Muscle layer of duodenum (tissue), 2 donors: ENCODE data around the gene TAF10.

ENCODE experiments used
- H3K27ac ChIP-seq: one replicate; pipeline ENCODE4 v1.7.0; 2013; ENCODE audit warnings: mild to moderate bottlenecking, low read length
- H3K27me3 ChIP-seq: one replicate; pipeline ENCODE4 v1.7.0; 2013; ENCODE audit warnings: low read depth, mild to moderate bottlenecking, control low read depth, low read length
- H3K36me3 ChIP-seq, 2 donors: one replicate each; pipeline ENCODE4 v1.7.0; 2013; ENCODE audit warnings: low read length in 2 of 2, control low read depth in 1 of 2, mild to moderate bottlenecking in 1 of 2; ENCODE audit not compliant: insufficient read depth in 2 of 2, control insufficient read depth in 1 of 2
- H3K4me1 ChIP-seq, 2 donors: one replicate each; pipeline ENCODE4 v1.7.0; 2013; ENCODE audit warnings: low read length in 2 of 2, mild to moderate bottlenecking in 2 of 2, control low read depth in 1 of 2, moderate library complexity in 1 of 2; ENCODE audit not compliant: insufficient read depth in 2 of 2, control insufficient read depth in 1 of 2
- H3K4me3 ChIP-seq, 2 donors: one replicate each; pipeline ENCODE4 v1.7.0; 2013; ENCODE audit warnings: low read length in 2 of 2, low read depth in 1 of 2, mild to moderate bottlenecking in 1 of 2
- H3K9me3 ChIP-seq, 2 donors: one replicate each; pipeline ENCODE4 v1.7.0; 2013; ENCODE audit warnings: low read length in 2 of 2, control low read depth in 1 of 2, mild to moderate bottlenecking in 1 of 2; ENCODE audit not compliant: control insufficient read depth in 1 of 2
- donor health status: healthy.

Gene TAF10

GRCh38 chr11:6653097-6653496 lies 41.1 kb upstream of the TAF10 start:
- Histone ChIP-seq H3K36me3 (no peaks in the 10 kb centered on the region), H3K27me3 (no peaks in the 10 kb centered on the region), H3K4me1 (peaks cover 15% of the 10 kb centered on the region in 2 donors), H3K9me3 (no peaks in the 10 kb centered on the region), H3K27ac (no peak overlapping the region), H3K4me3 (no peak overlapping the region)

DNA sequence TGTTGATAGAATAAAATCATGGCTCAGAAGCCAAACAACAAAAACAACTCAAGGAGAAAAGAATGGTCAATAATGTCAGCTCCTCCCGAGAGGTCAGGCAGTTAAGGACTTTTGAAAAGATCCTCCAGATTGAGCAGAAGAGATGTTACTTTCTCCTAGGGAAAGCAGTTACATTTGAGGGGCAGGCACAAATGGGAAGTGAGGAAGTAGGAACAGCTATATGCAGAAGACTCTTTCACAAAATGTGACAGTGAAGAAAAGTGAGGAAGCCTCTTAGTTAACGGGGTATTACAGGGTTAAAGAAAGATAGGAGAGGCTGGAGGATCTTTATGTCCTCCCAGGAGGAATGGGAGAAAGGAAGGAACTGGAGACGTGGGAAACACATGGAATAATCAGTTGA lies 40.2 kb upstream of the TAF10 start:
- H3K27me3 ChIP-seq = no peaks in the 10 kb centered on the region
- H3K4me1 ChIP-seq = peaks cover 24 to 25% of the 10 kb centered on the region in 2 donors
- no peaks in the 10 kb centered on the region for H3K9me3 ChIP-seq
- H3K4me3 ChIP-seq = no peak overlapping the region
- H3K27ac ChIP-seq = no peak overlapping the region
- no peaks in the 10 kb centered on the region for H3K36me3 ChIP-seq

- Histone ChIP-seq H3K27me3 (no peaks in the 10 kb centered on the region), H3K4me1 (peaks cover 31 to 36% of the 10 kb centered on the region in 2 donors), H3K4me3 (no peak overlapping the region), H3K9me3 (no peaks in the 10 kb centered on the region), H3K36me3 (no peaks in the 10 kb centered on the region), H3K27ac (no peak overlapping the region)
Measured at GRCh38 chr11:6650980-6651379, 39.0 kb upstream of the TAF10 start.

DNA sequence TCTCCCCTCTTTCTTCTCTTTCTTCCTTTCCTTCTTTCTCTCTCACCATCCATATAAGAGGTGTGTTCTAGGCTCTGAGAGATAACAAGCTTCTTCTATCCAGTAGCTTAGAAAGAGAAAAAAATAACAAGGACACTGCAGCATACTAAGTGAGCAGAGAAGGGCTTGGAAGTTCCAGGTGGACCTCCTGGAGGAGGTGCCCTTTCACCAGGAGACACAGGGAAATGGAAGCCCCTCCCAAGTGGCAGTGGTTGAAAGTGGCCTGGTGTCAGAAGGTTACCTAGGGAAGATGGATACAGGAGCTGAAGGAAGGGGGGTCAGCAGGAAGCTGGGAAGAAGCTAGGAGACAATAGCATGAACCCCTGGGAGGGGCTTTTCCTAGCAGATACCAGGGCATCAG lies 38.1 kb upstream of the TAF10 start:
- H3K36me3 ChIP-seq = no peaks in the 10 kb centered on the region
- no peaks in the 10 kb centered on the region for H3K27me3 ChIP-seq
- H3K27ac ChIP-seq = no peak overlapping the region
- H3K4me3 ChIP-seq = no peak overlapping the region
- no peaks in the 10 kb centered on the region for H3K9me3 ChIP-seq
- peaks cover 31 to 42% of the 10 kb centered on the region in 2 donors for H3K4me1 ChIP-seq

DNA sequence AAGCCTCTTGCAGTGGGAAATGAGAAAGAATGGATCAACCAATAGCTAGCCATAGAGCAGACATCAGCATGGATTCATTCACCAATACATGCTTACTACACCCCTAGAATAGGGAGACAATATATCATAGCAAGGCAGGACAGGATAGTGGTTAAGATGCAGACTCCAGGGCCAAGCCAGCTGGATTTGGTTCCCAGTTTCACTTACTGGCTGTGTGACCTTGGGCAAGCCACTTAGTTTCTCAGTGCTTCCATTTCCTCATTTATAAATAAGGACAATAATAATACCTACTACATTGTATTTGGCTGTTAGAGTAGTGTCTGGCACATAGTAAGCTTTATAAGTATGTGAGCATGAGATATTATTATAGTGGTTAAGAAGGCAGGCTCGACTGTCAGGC lies 36.5 kb upstream of the TAF10 start:
- no peak overlapping the region for H3K4me3 ChIP-seq
- H3K9me3 ChIP-seq = no peaks in the 10 kb centered on the region
- H3K4me1 ChIP-seq = peaks cover 25 to 36% of the 10 kb centered on the region in 2 donors
- no peaks in the 10 kb centered on the region for H3K36me3 ChIP-seq
- peak overlapping the region; percentile 60 for H3K27ac ChIP-seq
- H3K27me3 ChIP-seq = no peaks in the 10 kb centered on the region

GRCh38 chr11:6647836-6648235 lies 35.8 kb upstream of the TAF10 start:
- Histone ChIP-seq H3K4me1 (peaks cover 22 to 36% of the 10 kb centered on the region in 2 donors), H3K36me3 (no peaks in the 10 kb centered on the region), H3K27me3 (no peaks in the 10 kb centered on the region), H3K4me3 (no peak overlapping the region), H3K9me3 (no peaks in the 10 kb centered on the region), H3K27ac (peak overlapping the region; percentile 60)

DNA sequence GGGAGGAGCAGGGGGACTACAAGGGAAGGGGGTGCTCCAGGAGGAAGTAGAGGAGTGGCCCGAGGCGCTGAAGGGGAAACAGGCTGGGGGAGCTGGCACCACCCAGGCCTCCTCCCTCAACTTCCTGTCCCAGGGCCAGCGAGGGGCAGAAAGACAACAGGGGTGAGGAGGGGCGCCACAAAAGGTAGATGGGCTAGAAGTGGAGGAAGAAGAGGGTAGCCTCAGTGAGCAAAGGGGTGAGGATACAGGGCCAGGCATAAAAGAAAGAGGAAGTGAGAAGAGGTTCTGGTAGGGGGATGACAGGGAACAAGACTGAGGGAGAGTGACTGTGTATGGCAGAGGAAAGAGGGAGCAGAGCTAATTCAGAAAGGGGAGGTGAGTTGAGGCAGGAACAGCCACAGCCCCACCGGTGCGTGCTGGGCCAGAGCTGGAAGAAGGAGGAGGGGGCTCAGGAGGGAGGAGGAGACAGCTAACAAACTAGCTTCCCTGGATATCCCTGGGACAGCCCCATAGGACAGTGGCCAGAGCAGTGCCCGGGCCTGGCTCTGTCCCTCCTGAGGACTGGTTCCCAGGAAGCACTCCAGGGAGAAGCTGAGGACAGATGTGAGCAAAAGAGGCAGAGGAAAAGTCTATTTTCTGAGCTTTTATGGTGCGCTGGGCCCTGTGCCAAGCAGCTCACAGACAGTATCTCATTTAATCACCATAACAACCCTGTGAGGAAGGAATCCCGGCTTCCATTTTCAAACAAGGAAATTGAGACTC lies 35.1 kb upstream of the TAF10 start:
- H3K27ac ChIP-seq = peak overlapping the region; percentile 60
- no peaks in the 10 kb centered on the region for H3K36me3 ChIP-seq
- peak overlapping the region in 1 of 2 donors; percentile 37 for H3K4me3 ChIP-seq
- no peaks in the 10 kb centered on the region for H3K9me3 ChIP-seq
- H3K27me3 ChIP-seq = no peaks in the 10 kb centered on the region
- peaks cover 22 to 36% of the 10 kb centered on the region in 2 donors for H3K4me1 ChIP-seq

DNA sequence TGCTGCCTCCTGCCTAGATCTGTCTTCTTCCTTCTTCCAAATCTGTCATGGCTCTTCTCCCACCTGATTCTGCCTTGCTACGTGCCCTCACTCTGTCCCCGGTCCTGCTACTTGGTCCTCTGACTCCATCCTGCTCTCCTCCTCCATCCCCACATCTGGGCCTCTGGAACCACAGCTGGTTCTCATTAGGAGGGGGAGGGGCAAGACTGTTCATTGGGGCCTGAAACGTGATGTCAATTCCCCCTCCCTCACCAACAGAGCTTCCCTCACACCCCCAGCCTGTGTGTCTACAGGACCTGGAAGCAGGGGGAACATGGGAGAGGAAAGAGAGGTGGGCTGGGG lies 34.5 kb upstream of the TAF10 start:
- Histone ChIP-seq H3K4me1 (peaks cover 22 to 36% of the 10 kb centered on the region in 2 donors), H3K9me3 (no peaks in the 10 kb centered on the region), H3K27ac (peak overlapping the region; percentile 60), H3K27me3 (no peaks in the 10 kb centered on the region), H3K36me3 (no peaks in the 10 kb centered on the region), H3K4me3 (peak overlapping the region; percentile 17 to 37)

DNA sequence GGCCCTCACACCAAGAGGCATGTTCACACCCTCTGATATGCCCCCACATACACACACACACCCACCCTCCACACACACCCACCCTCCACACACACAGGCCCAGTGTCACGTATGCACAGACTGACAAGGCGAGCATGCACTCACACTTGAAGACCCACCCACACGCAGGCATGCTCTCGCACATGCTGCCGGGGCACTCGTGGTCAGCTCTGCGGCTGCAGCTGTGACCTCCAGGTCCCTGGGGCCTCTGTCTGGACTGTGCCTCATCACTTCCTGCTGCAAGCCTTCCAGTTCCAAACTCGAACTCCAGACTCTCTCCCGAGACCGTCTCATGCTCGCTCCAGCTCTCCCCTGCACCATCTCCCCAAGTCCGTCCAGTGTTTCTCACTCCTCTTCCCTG lies 34.1 kb upstream of the TAF10 start:
- peak overlapping the region; percentile 17 to 37 for H3K4me3 ChIP-seq
- peak overlapping the region; percentile 60 for H3K27ac ChIP-seq
- H3K9me3 ChIP-seq = no peaks in the 10 kb centered on the region
- H3K27me3 ChIP-seq = no peaks in the 10 kb centered on the region
- H3K36me3 ChIP-seq = peaks cover 0 to 2% of the 10 kb centered on the region in 2 donors
- peaks cover 22 to 36% of the 10 kb centered on the region in 2 donors for H3K4me1 ChIP-seq

- H3K27ac ChIP-seq = no peak overlapping the region
- no peak overlapping the region for H3K4me3 ChIP-seq
- H3K36me3 ChIP-seq = peaks cover 3 to 19% of the 10 kb centered on the region in 2 donors
- H3K9me3 ChIP-seq = no peaks in the 10 kb centered on the region
- peaks cover 20 to 45% of the 10 kb centered on the region in 2 donors for H3K4me1 ChIP-seq
- no peaks in the 10 kb centered on the region for H3K27me3 ChIP-seq
Measured at GRCh38 chr11:6642957-6643356, 30.9 kb upstream of the TAF10 start.

GRCh38 chr11:6640985-6641701 lies 29.1 kb upstream of the TAF10 start:
- H3K4me3 ChIP-seq = no peak overlapping the region

More at GRCh38 chr11:6640985-6641701, 29.1 kb upstream of the TAF10 start:
- peaks cover 3 to 19% of the 10 kb centered on the region in 2 donors for H3K36me3 ChIP-seq
- H3K27me3 ChIP-seq = no peaks in the 10 kb centered on the region
- H3K27ac ChIP-seq = no peak overlapping the region
- H3K9me3 ChIP-seq = no peaks in the 10 kb centered on the region
- peaks cover 12 to 40% of the 10 kb centered on the region in 2 donors for H3K4me1 ChIP-seq
